K562 (cell line): ENCODE results near the gene RNF25. TPM values are rescaled to one million over a fixed set of nuclear protein-coding genes. Genes with fewer than 3 reads are reported as not detected.
A peak's percentile ranks its signal among the peaks of the same experiment; 100 is the strongest.

ENCODE experiments used
- ADNP ChIP-seq: fragments of 200-800 bp; sonication (Bioruptor generic); IDR thresholded peaks from 2 replicates; pipeline ENCODE4 v1.6.1; 2016; ENCODE audit warnings: missing genetic modification characterization, missing compliant biosample characterization
- ATF2 ChIP-seq: sonication (generic); formaldehyde crosslinking; IDR thresholded peaks from 2 replicates; pipeline ENCODE4 v1.8.1; 2022; ENCODE audit warnings: missing genetic modification reagents
- ATF3 ChIP-seq, 2 experiments: fragments of 450-650 bp in 1 of 2; sonication (generic) in 1 of 2; formaldehyde crosslinking in 1 of 2; IDR thresholded peaks in 1 of 2; conservative IDR thresholded peaks in 1 of 2; 2 replicates each; pipeline versions ENCODE4 v1.6.1 to v1.8.1; 2016 to 2023; ENCODE audit warnings: mild to moderate bottlenecking in 2 of 2, moderate library complexity in 2 of 2, inconsistent platforms in 1 of 2, missing genetic modification reagents in 1 of 2
- CSDE1 ChIP-seq, 2 experiments: fragments of 450-650 bp; IDR thresholded peaks; 2 replicates each; pipeline ENCODE4 v1.6.1; 2016; ENCODE audit warnings: mild to moderate bottlenecking in 1 of 2
- E2F5 ChIP-seq: sonication (generic); formaldehyde crosslinking; IDR thresholded peaks from 2 replicates; pipeline ENCODE4 v1.8.0; 2022; ENCODE audit warnings: mild to moderate bottlenecking, missing genetic modification reagents
- GATAD2B ChIP-seq: fragments of 450-650 bp; IDR thresholded peaks from 2 replicates; pipeline ENCODE4 v1.6.1; 2017; ENCODE audit warnings: mild to moderate bottlenecking, borderline replicate concordance
- HBP1 ChIP-seq: fragments of 450-650 bp; formaldehyde crosslinking; IDR thresholded peaks from 2 replicates; pipeline ENCODE4 v1.4.0; 2022; ENCODE audit warnings: missing genetic modification characterization
- HNRNPLL ChIP-seq: fragments of 200-400 bp; formaldehyde crosslinking; IDR thresholded peaks from 2 replicates; pipeline ENCODE4 v1.6.1; 2017; ENCODE audit warnings: low read length, low read depth, mild to moderate bottlenecking; ENCODE audit not compliant: poor library complexity, severe bottlenecking
- KLF16 ChIP-seq: IDR thresholded peaks from 2 replicates; pipeline ENCODE4 v1.6.1; 2016; ENCODE audit warnings: antibody characterized with exemption
- LARP7 ChIP-seq: fragments of 450-650 bp; IDR thresholded peaks from 2 replicates; pipeline ENCODE4 v1.6.1; 2016
- MAFG ChIP-seq: fragments of 450-650 bp; conservative IDR thresholded peaks from 2 replicates; pipeline ENCODE4 v1.6.1; 2016; ENCODE audit warnings: missing genetic modification characterization, missing compliant biosample characterization
- NR0B1 ChIP-seq: fragments of 450-650 bp; IDR thresholded peaks from one replicate; pipeline ENCODE4 v1.6.1; 2018; ENCODE audit warnings: mild to moderate bottlenecking, moderate library complexity; ENCODE audit not compliant: partially characterized antibody
- NR1H2 ChIP-seq: sonication (generic); formaldehyde crosslinking; IDR thresholded peaks from 2 replicates; pipeline ENCODE4 v1.4.0; 2020; ENCODE audit warnings: mild to moderate bottlenecking, missing genetic modification reagents
- NR3C1 ChIP-seq: sonication (generic); formaldehyde crosslinking; IDR thresholded peaks from 2 replicates; pipeline ENCODE4 v1.8.1; 2022; ENCODE audit warnings: missing genetic modification reagents
- POLR2B ChIP-seq: fragments of 450-650 bp; IDR thresholded peaks from 2 replicates; pipeline ENCODE4 v1.6.1; 2018; ENCODE audit warnings: low read depth; ENCODE audit not compliant: partially characterized antibody
- PTBP1 ChIP-seq: fragments of 200-400 bp; formaldehyde crosslinking; IDR thresholded peaks from 2 replicates; pipeline ENCODE4 v1.6.1; 2017; ENCODE audit warnings: low read depth, low read length
- RBFOX2 ChIP-seq: fragments of 200-400 bp; formaldehyde crosslinking; IDR thresholded peaks from 2 replicates; pipeline ENCODE4 v1.6.1; 2017; ENCODE audit warnings: low read depth, mild to moderate bottlenecking, low read length, moderate library complexity
- RBM15 ChIP-seq: fragments of 200-400 bp; formaldehyde crosslinking; IDR thresholded peaks from 2 replicates; pipeline ENCODE4 v1.6.1; 2018; ENCODE audit warnings: mild to moderate bottlenecking, low read length, moderate library complexity; ENCODE audit not compliant: insufficient read depth
- SNRNP70 ChIP-seq: fragments of 200-400 bp; formaldehyde crosslinking; optimal IDR thresholded peaks from 2 replicates; pipeline ENCODE3; 2017; ENCODE audit warnings: low read depth, low read length
- TCF15 ChIP-seq: fragments of 250-450 bp; sonication (Bioruptor Pico); IDR thresholded peaks from 2 replicates; pipeline ENCODE4 v1.8.0; 2022; ENCODE audit warnings: moderate library complexity, mild to moderate bottlenecking, inconsistent platforms
- XRCC3 ChIP-seq: fragments of 450-650 bp; IDR thresholded peaks from 2 replicates; pipeline ENCODE4 v1.6.1; 2017; ENCODE audit warnings: mild to moderate bottlenecking, moderate library complexity
- ZNF79 ChIP-seq: fragments of 250-450 bp; sonication (Bioruptor Pico); IDR thresholded peaks from 2 replicates; pipeline ENCODE4 v1.4.0; 2020; ENCODE audit warnings: low read depth, mild to moderate bottlenecking, moderate library complexity
- polyA plus RNA-seq, 8 experiments: library from polyadenylated mRNA; depleted of rRNA in 4 of 8; stranded (reverse) in 5 of 8; unstranded in 3 of 8; fragments of >200 nt; fragmentation: Nextera tagmentation in 2 of 8; fragmentation: Illumina TruSeq in 1 of 8; extraction: Ambion mirVana in 2 of 8; extraction: Trizol in 1 of 8; gene quantifications; 2 replicates each; pipeline versions ENCODE4 v1.2.1 to v1.2.3, GENCODE V29; 2011 to 2014; ENCODE audit warnings: inconsistent platforms in 1 of 8, missing spikeins in 1 of 8
- total RNA-seq, 7 experiments: library from RNA; depleted of rRNA in 6 of 7; stranded (reverse); fragments of >200 nt in 6 of 7; fragmentation: Illumina TruSeq in 2 of 7; extraction: Trizol in 2 of 7; gene quantifications; 2 replicates each; pipeline versions ENCODE4 v1.2.1 to v1.2.3, GENCODE V29; 2011 to 2021; ENCODE audit warnings: low replicate concordance in 1 of 7

Gene RNF25
- total and polyA plus RNA-seq, 9 of the 15 experiments (the other 6 are each of a cell fraction or from before 2014, with no cell fraction given), result 2.3 to 49.8 (median 20.5) TPM

- TF ChIP-seq ATF3 (IDR thresholded peaks at IDR 0.05) (no peak), ATF3 (CRISPR knock-in tag; conservative IDR thresholded peaks at IDR 0.05) (no peak), NR1H2 (no peak), GATAD2B (no peak), XRCC3 (no peak), HBP1 (CRISPR knock-in tag) (no peak), CSDE1 (IDR thresholded peaks at IDR 0.05) (no peak), TCF15 (CRISPR knock-in tag) (no peak), NR0B1 (no peak), POLR2B (peak; percentile 85), ATF2 (no peak), E2F5 (CRISPR knock-in tag) (no peak), ZNF79 (CRISPR knock-in tag) (no peak), LARP7 (no peak), RBFOX2 (peak; percentile 84), NR3C1 (CRISPR knock-in tag) (no peak), PTBP1 (no peak), ADNP (tag) (no peak), RBM15 (no peak), HNRNPLL (peak; percentile 69), KLF16 (no peak), SNRNP70 (no peak), MAFG (tag) (no peak)
Observed at GRCh38 chr2:218671654-218672566, at the start of gene RNF25, which contains the start of gene STK36 (continued).
